ENCODE results near the gene MRE11. TPM values are rescaled to one million over a fixed set of nuclear protein-coding genes. Genes with fewer than 3 reads are reported as not detected.

Gene MRE11
- total RNA-seq, 1 experiment from 2014 or later = 14.8 TPM

DNA sequence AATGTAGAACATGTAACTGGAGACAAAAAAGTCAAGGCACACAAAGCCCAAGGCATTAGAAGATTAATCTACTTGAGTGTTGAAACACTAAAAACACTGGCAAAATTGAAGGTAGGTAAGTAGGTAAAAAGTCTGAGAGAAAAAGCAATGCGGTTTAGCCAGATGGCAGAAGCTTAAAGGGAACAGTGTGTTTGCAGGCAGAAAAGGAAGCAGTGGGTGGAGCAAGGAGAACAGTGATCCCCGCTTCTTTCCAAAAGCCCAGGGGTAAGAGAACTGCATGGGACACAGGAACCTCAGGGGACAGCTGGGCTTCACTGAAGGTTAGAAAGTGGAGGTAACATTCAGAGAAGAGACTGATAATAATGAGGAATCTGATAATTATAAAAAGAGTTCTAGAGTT lies 16.0 kb downstream of the MRE11 start:
- H3K4me3 ChIP-seq (ENCODE audit: insufficient read depth, low read depth, low read length) = no peak overlapping the region
- no peaks in the 10 kb centered on the region; the same call in 1 of the 2 replicates for H3K36me3 ChIP-seq (replicated peaks; ENCODE audit: control insufficient read depth, insufficient read depth, low read length)
- H3K27me3 ChIP-seq (ENCODE audit: control insufficient read depth, insufficient read depth, low read length) = no peaks in the 10 kb centered on the region
- DNase-seq = no peak

GRCh38 chr11:94472916-94473799 lies 20.5 kb downstream of the MRE11 start:
- no peak for DNase-seq
- Histone ChIP-seq H3K27me3 (ENCODE audit: control insufficient read depth, insufficient read depth, low read length) (no peaks in the 10 kb centered on the region), H3K36me3 (replicated peaks; ENCODE audit: control insufficient read depth, insufficient read depth, low read length) (no peaks in the 10 kb centered on the region; the same call in none of the 2 replicates), H3K4me3 (ENCODE audit: insufficient read depth, low read depth, low read length) (no peak overlapping the region)

DNA sequence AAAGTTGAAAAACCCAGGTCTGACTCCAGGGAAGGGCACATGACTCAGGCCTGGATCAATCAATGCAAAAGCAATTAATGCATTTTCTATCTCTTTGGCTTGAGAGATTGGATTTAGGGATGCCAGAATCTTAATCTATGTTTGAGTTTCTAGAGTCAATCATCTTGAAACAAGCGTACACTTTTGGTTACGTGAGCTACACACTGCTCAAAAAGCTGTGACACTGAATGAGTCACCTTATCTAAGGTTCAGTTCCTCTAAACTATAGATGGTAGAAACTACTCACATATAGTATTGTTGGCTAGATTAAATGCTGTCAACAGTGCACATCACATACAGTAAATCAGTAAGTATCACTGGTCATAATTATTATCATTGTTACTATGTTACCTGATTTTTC lies 24.2 kb downstream of the MRE11 start:
- Histone ChIP-seq H3K4me3 (ENCODE audit: insufficient read depth, low read depth, low read length) (no peak overlapping the region), H3K36me3 (replicated peaks; ENCODE audit: control insufficient read depth, insufficient read depth, low read length) (peaks cover 2% of the 10 kb centered on the region), H3K27me3 (ENCODE audit: control insufficient read depth, insufficient read depth, low read length) (no peaks in the 10 kb centered on the region)
- DNase-seq = no peak

DNA sequence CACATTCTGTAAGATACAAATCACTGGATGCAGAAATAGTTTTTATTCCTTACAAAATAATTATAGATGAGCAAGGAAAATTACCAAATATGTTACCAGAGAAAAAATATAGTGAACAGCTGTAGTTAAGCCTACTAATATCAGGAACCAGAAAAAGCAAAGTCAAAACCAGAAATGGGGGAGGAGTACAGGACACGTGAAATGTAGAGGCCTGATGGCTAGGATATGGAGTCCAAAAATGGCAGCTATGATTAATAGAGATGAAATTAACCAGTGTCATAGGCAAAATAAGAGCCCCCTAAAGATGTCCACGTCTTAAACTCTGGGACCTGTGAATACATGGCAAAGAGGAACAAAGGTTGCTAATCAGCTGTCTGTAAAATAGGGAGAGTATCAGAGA lies 34.1 kb downstream of the MRE11 start:
- Histone ChIP-seq H3K27me3 (ENCODE audit: control insufficient read depth, insufficient read depth, low read length) (no peaks in the 10 kb centered on the region), H3K36me3 (replicated peaks; ENCODE audit: control insufficient read depth, insufficient read depth, low read length) (peaks cover 1% of the 10 kb centered on the region), H3K4me3 (ENCODE audit: insufficient read depth, low read depth, low read length) (no peak overlapping the region)
- DNase-seq = no peak

DNA sequence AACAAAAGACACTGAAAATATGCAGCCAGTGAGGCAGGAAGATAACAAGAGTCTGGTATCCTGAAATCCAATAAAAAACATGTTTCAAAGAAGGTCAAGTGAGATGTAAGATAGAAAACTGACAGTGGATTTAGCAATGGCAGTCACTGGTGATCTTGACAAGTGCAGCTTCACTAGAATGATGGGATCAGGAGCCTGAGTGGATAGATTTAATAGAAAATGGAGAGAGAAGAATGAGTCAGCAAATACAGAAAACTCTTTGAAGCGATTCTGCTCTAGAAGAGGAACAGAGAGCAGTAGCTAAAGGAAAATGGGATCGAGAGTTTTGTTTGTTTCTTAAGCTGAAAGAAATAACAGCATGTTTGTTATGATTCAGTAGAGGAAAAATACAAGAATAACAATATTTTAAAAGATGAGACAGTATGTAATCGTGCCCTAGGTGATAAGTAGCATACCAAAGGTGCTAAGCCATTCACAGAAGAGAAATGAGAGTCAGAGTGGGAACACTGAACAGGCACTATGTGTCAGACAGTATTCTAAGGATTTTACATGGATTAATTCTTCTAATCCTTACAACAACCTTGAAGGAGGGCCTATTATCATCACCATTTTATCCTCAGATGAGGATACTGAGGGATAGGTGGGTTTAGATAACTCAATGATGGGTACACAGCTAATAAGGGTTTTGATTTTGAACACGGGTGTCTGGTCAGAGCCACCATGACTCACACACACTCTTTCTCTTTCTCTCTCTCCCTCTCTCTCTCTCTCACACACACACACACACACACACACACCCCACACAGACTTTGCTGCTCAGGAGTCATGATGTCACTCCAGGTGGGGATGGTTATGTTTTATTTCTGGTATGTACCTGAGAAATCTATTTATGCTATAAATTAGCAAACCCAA lies 36.3 kb downstream of the MRE11 start:
- no peak for DNase-seq
- Histone ChIP-seq H3K4me3 (ENCODE audit: insufficient read depth, low read depth, low read length) (no peak overlapping the region), H3K27me3 (ENCODE audit: control insufficient read depth, insufficient read depth, low read length) (no peaks in the 10 kb centered on the region), H3K36me3 (replicated peaks; ENCODE audit: control insufficient read depth, insufficient read depth, low read length) (peaks cover 1% of the 10 kb centered on the region)

DNA sequence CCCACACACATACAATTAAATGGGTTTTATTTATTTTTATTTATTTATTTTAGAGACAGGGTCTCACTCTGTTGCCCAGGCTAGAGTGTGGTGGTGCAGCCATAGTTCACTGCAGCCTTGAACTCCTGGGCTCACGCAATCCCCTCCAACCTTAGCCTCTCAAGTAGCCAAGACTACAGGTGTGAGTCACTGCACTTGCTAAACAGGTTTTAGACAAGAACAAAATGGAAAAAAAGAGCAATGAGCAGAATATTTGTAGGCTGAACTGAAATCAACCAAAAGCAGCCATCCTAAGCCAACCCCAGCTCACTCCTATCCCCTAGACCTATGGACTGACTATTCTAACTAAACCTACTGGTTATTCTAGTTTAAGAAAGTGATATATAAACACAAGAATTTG lies 37.8 kb downstream of the MRE11 start:
- DNase-seq = no peak
- peaks cover 1% of the 10 kb centered on the region for H3K36me3 ChIP-seq (replicated peaks; ENCODE audit: control insufficient read depth, insufficient read depth, low read length)
- H3K4me3 ChIP-seq (ENCODE audit: insufficient read depth, low read depth, low read length) = no peak overlapping the region
- H3K27me3 ChIP-seq (ENCODE audit: control insufficient read depth, insufficient read depth, low read length) = no peaks in the 10 kb centered on the region

- DNase-seq = no peak
- Histone ChIP-seq H3K36me3 (replicated peaks; ENCODE audit: control insufficient read depth, insufficient read depth, low read length) (peaks cover 1% of the 10 kb centered on the region), H3K27me3 (ENCODE audit: control insufficient read depth, insufficient read depth, low read length) (no peaks in the 10 kb centered on the region), H3K4me3 (ENCODE audit: insufficient read depth, low read depth, low read length) (no peak overlapping the region)
These were observed 39.3 kb downstream of the MRE11 start for GRCh38 chr11:94454301-94454700.

DNA sequence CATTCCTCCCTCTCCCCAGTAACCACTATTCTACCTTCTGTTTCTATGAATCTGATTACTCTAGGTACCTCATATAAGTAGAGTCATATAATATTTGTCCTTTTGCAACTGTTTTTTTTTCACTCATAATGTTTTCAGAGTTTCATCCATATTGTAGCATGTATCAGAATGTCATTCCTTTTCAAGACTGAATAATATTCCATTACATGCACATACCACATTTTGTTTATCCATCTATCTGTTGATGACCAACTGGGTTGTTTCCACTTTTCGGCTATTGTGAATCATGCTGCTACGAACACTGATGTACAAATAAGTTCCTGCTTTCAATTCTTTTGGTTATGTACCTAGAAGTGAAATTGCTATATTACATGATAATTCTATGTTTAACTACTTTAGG lies 40.7 kb downstream of the MRE11 start:
- Histone ChIP-seq H3K4me3 (ENCODE audit: insufficient read depth, low read depth, low read length) (no peak overlapping the region), H3K27me3 (ENCODE audit: control insufficient read depth, insufficient read depth, low read length) (no peaks in the 10 kb centered on the region), H3K36me3 (replicated peaks; ENCODE audit: control insufficient read depth, insufficient read depth, low read length) (peaks cover 1% of the 10 kb centered on the region)
- no peak for DNase-seq

DNA sequence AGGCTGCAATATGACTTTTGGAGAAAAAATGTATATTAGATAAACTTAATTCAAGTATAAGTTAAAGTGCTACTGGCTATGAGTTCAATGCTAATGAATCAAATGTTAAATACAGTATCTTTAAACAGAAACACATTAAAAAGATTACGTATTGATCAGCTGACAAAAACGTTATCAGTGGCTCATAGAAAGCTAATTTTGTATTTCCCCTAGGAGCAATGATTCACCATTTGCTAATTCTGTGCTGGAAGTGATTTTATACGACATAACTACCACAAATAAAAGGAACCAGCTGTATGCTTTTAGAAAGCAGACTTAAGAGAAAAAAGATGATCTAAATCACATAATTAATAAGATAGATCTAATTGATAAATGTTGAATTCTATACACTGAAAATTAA lies 43.6 kb downstream of the MRE11 start:
- Histone ChIP-seq H3K36me3 (replicated peaks; ENCODE audit: control insufficient read depth, insufficient read depth, low read length) (peaks cover 3% of the 10 kb centered on the region; the same call in 1 of the 2 replicates), H3K27me3 (ENCODE audit: control insufficient read depth, insufficient read depth, low read length) (no peaks in the 10 kb centered on the region), H3K4me3 (ENCODE audit: insufficient read depth, low read depth, low read length) (no peak overlapping the region)
- DNase-seq = no peak

DNA sequence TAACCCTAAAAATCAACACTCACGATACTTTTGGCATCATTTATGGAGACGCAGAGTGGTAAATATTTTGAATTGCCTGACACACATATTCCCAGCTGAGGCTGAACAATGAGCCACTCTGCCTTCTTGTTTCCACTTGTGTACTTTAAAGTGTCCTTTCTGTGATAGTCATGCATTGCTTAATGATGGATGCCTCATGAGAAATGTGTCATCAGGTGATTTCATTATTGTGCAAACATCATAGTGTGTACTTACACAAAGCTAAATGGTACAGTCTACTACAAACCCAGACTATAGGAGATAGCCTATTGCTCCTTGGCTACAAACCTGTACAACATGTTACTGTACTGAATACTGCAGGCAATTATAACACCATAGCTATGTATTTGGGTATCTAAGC lies 44.2 kb downstream of the MRE11 start:
- Histone ChIP-seq H3K4me3 (ENCODE audit: insufficient read depth, low read depth, low read length) (no peak overlapping the region), H3K36me3 (replicated peaks; ENCODE audit: control insufficient read depth, insufficient read depth, low read length) (peaks cover 5% of the 10 kb centered on the region; the same call in 1 of the 2 replicates), H3K27me3 (ENCODE audit: control insufficient read depth, insufficient read depth, low read length) (no peaks in the 10 kb centered on the region)
- DNase-seq = no peak

GRCh38 chr11:94449029-94449428 lies 44.6 kb downstream of the MRE11 start:
- no peak for DNase-seq
- H3K36me3 ChIP-seq (replicated peaks; ENCODE audit: control insufficient read depth, insufficient read depth, low read length) = peaks cover 5% of the 10 kb centered on the region; the same call in 1 of the 2 replicates
- H3K4me3 ChIP-seq (ENCODE audit: insufficient read depth, low read depth, low read length) = no peak overlapping the region
- no peaks in the 10 kb centered on the region for H3K27me3 ChIP-seq (ENCODE audit: control insufficient read depth, insufficient read depth, low read length)

DNA sequence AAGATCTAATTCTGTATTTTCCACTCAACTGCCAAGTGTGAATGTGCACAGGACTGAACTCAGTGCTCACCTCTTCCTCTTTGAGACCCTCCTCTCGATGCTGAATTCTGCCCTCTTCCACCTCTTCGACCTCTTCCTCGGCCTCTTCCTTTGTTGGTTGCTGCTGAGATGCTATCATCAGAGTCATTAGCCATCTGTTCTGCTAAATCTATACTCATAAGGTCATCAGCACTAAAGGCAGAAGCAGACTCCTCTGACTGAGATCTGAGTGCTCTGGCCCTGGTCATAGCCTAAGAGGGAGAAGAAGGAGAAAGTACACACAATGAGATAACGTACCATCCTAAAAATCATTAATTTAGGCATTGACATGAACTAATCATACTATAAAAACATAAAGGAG lies 46.5 kb downstream of the MRE11 start:
- Histone ChIP-seq H3K4me3 (ENCODE audit: insufficient read depth, low read depth, low read length) (no peak overlapping the region), H3K36me3 (replicated peaks; ENCODE audit: control insufficient read depth, insufficient read depth, low read length) (peaks cover 5% of the 10 kb centered on the region; the same call in 1 of the 2 replicates), H3K27me3 (ENCODE audit: control insufficient read depth, insufficient read depth, low read length) (no peaks in the 10 kb centered on the region)
- no peak for DNase-seq

GRCh38 chr11:94445641-94446040 lies 48.0 kb downstream of the MRE11 start:
- H3K27me3 ChIP-seq (ENCODE audit: control insufficient read depth, insufficient read depth, low read length) = no peaks in the 10 kb centered on the region
- DNase-seq = no peak

DNA sequence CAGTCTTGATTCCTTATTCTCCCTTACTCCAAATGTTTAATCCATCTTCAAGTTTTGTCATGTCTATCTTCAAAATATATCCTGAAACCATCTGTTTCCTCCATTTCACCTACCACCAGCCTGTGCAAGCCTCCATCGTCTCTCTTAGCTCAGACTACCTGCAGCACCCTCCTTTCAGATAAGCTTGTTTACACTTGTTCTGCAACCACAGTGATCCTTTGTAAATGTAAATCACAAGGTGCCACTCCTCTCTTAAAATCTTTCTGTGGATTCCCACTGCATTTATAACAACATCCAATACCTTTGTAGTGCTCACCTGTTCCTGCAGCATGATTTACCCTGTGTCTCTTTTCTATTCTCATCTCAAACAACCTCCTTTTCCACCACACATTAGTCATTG lies 60.6 kb downstream of the MRE11 start:
- Histone ChIP-seq H3K27me3 (ENCODE audit: control insufficient read depth, insufficient read depth, low read length) (no peaks in the 10 kb centered on the region), H3K36me3 (replicated peaks; ENCODE audit: control insufficient read depth, insufficient read depth, low read length) (peaks cover 2% of the 10 kb centered on the region), H3K4me3 (ENCODE audit: insufficient read depth, low read depth, low read length) (no peak overlapping the region)
- DNase-seq = no peak

More at GRCh38 chr11:94445641-94446040, 48.0 kb downstream of the MRE11 start:
- Histone ChIP-seq H3K36me3 (replicated peaks; ENCODE audit: control insufficient read depth, insufficient read depth, low read length) (peaks cover 5% of the 10 kb centered on the region; the same call in 1 of the 2 replicates), H3K4me3 (ENCODE audit: insufficient read depth, low read depth, low read length) (no peak overlapping the region)

- Histone ChIP-seq H3K36me3 (replicated peaks; ENCODE audit: control insufficient read depth, insufficient read depth, low read length) (peaks cover 2% of the 10 kb centered on the region), H3K4me3 (ENCODE audit: insufficient read depth, low read depth, low read length) (no peak overlapping the region), H3K27me3 (ENCODE audit: control insufficient read depth, insufficient read depth, low read length) (no peaks in the 10 kb centered on the region)
- no peak for DNase-seq
These were observed 69.0 kb downstream of the MRE11 start for GRCh38 chr11:94424662-94425061.

Measured in H7 (cell line).